Fibroblast of lung (primary cell): ENCODE data around the gene PALLD. TPM values are rescaled to one million over a fixed set of nuclear protein-coding genes. Genes with fewer than 3 reads are reported as not detected.

Experiments used
- DNase-seq, 2 donors: peaks; one replicate each; pipeline versions ENCODE4 v3.0.0 to v3.0.0-alpha.2; 2010; ENCODE audit warnings: low read depth in 2 of 2
- H2AFZ ChIP-seq: 2 replicates; pipeline ENCODE4 v1.5.1; 2012; ENCODE audit warnings: low read length, control low read depth, inconsistent platforms
- H3K27ac ChIP-seq: 2 replicates; pipeline ENCODE4 v1.5.1; 2011; ENCODE audit warnings: low read length, control low read depth; ENCODE audit not compliant: insufficient read depth
- H3K27me3 ChIP-seq: 2 replicates; pipeline ENCODE4 v1.5.1; 2011; ENCODE audit warnings: mild to moderate bottlenecking, low read length; ENCODE audit not compliant: control insufficient read depth, insufficient read depth
- H3K36me3 ChIP-seq: 2 replicates; pipeline ENCODE4 v1.5.1; 2011; ENCODE audit warnings: low read length; ENCODE audit not compliant: control insufficient read depth, insufficient read depth
- H3K4me1 ChIP-seq: 2 replicates; pipeline ENCODE4 v1.5.1; 2011; ENCODE audit warnings: low read length; ENCODE audit not compliant: control insufficient read depth, insufficient read depth; ENCODE audit errors: extremely low read depth
- H3K4me2 ChIP-seq: 2 replicates; pipeline ENCODE4 v1.5.1; 2011; ENCODE audit warnings: low read length, control low read depth; ENCODE audit not compliant: insufficient read depth; ENCODE audit errors: extremely low read depth
- H3K4me3 ChIP-seq, 4 experiments: fragments of 200-600 bp in 1 of 4; sonication (generic) in 1 of 4; replicated peaks in 1 of 4; 2 replicates each; pipeline ENCODE4 v1.5.1; 2011 to 2016; ENCODE audit warnings: low read length in 4 of 4, low read depth in 3 of 4, mild to moderate bottlenecking in 3 of 4, control low read depth in 2 of 4, inconsistent platforms in 1 of 4, mixed read lengths in 1 of 4; ENCODE audit not compliant: insufficient read depth in 1 of 4; ENCODE audit errors: control extremely low read depth in 1 of 4
- H3K79me2 ChIP-seq: 2 replicates; pipeline ENCODE4 v1.5.1; 2012; ENCODE audit warnings: mild to moderate bottlenecking, low read length, inconsistent platforms; ENCODE audit not compliant: control insufficient read depth, insufficient read depth
- H3K9ac ChIP-seq: 2 replicates; pipeline ENCODE4 v1.5.1; 2011; ENCODE audit warnings: mild to moderate bottlenecking, low read length, control low read depth; ENCODE audit not compliant: insufficient read depth
- H3K9me3 ChIP-seq: 2 replicates; pipeline ENCODE4 v1.5.1; 2012; ENCODE audit warnings: low read depth, low read length; ENCODE audit not compliant: control insufficient read depth, insufficient read depth
- H4K20me1 ChIP-seq: 2 replicates; pipeline ENCODE4 v1.5.1; 2011; ENCODE audit warnings: low read length; ENCODE audit not compliant: control insufficient read depth, insufficient read depth; ENCODE audit errors: extremely low read depth
- CTCF ChIP-seq, 2 donors: IDR thresholded peaks in 1 of 2; conservative IDR thresholded peaks in 1 of 2; 1 replicate in 1 of 2; 2 replicates in 1 of 2; pipeline ENCODE4 v1.5.1; 2011 to 2012; ENCODE audit warnings: low read length in 2 of 2, control low read depth in 1 of 2, inconsistent platforms in 1 of 2, low read depth in 1 of 2, mild to moderate bottlenecking in 1 of 2
- EZH2 ChIP-seq: IDR thresholded peaks from 2 replicates; pipeline ENCODE4 v1.5.1; 2012; ENCODE audit warnings: low read length, control low read depth, mild to moderate bottlenecking; ENCODE audit errors: missing control alignments
- polyA plus RNA-seq, 2 donors: library from polyadenylated mRNA; depleted of rRNA in 1 of 2; stranded (reverse) in 1 of 2; unstranded in 1 of 2; fragments of >200 nt; gene quantifications; 2 replicates each; pipeline ENCODE4 v1.2.1, GENCODE V29; 2011 to 2012; ENCODE audit warnings: missing spikeins in 1 of 2
- total RNA-seq: library from RNA; depleted of rRNA; stranded (reverse); fragments of >200 nt; gene quantifications from 2 replicates; pipeline ENCODE4 v1.2.1, GENCODE V29; 2014

PALLD gene
- total and polyA plus RNA-seq, 2 donors (not counting 1 experiment from before 2014, with no cell fraction given), result 200 to 205 TPM

DNA sequence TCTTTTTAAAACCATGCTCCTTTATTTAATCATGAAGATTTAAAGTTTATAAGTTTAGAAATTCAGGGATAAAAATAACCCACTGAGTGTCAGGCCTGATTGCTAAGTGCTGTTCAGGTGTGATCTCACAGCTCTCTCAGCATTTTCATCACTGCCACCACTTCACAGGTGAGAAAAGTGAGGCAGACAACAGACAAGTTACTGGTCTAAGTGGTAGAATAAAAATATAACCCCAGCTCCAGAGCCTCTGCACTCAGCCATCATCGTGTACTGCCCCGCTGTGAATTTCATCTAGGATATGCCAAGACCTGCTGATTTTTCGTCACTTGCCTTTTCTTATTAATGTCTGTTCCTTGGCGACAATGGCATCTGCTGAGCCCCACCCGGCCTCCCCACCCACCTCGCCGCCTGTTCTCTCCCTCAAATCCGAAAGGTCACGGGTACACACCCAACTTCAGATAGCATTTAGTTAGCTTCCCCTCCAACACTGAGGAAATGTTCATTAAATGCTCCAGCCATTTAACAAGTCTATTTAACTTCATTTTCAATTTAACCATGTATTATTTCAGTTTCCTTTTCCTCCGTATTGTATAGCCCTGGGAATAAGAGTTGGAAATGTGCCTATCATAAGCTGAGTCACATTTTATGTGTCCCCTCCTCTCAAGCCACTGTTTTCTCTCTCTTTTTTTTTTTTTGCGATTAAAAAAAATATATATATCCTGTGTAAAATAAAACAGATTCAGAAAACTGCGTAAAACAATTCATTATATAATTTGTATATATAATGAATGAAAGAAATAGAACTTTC is 276.7 kb downstream of the PALLD start:
- Histone ChIP-seq H3K79me2 (no peaks in the 10 kb centered on the region), H3K27ac (no peak overlapping the region), H3K9me3 (no peaks in the 10 kb centered on the region), H3K27me3 (no peaks in the 10 kb centered on the region), H3K4me2 (no peak overlapping the region), H2AFZ (no peak overlapping the region), H3K9ac (no peak overlapping the region), H4K20me1 (no peaks in the 10 kb centered on the region), H3K4me1 (no peaks in the 10 kb centered on the region), H3K4me3 (no peak overlapping the region), H3K36me3 (no peaks in the 10 kb centered on the region)
- TF ChIP-seq CTCF (conservative IDR thresholded peaks at IDR 0.05 in 1 of 2, IDR thresholded peaks at IDR 0.05 in 1 of 2; ENCODE audit: low read depth in 1 of 2, low read length in 2 of 2) (no peak), EZH2 (no peak)
- DNase-seq, result no peak

- Histone ChIP-seq H3K9me3 (no peaks in the 10 kb centered on the region), H3K27me3 (no peaks in the 10 kb centered on the region), H3K4me3 (no peak overlapping the region), H3K4me1 (no peaks in the 10 kb centered on the region), H3K27ac (no peak overlapping the region), H3K36me3 (no peaks in the 10 kb centered on the region), H4K20me1 (no peaks in the 10 kb centered on the region), H3K9ac (no peak overlapping the region), H3K4me2 (no peak overlapping the region), H2AFZ (no peak overlapping the region), H3K79me2 (no peaks in the 10 kb centered on the region)
- no peak for TF ChIP-seq EZH2
- TF ChIP-seq CTCF (conservative IDR thresholded peaks at IDR 0.05 in 1 of 2, IDR thresholded peaks at IDR 0.05 in 1 of 2; ENCODE audit: low read depth in 1 of 2, low read length in 2 of 2), result no peak
- no peak for DNase-seq
These were observed 279.5 kb downstream of the PALLD start for GRCh38 chr4:168776382-168776781.

DNA sequence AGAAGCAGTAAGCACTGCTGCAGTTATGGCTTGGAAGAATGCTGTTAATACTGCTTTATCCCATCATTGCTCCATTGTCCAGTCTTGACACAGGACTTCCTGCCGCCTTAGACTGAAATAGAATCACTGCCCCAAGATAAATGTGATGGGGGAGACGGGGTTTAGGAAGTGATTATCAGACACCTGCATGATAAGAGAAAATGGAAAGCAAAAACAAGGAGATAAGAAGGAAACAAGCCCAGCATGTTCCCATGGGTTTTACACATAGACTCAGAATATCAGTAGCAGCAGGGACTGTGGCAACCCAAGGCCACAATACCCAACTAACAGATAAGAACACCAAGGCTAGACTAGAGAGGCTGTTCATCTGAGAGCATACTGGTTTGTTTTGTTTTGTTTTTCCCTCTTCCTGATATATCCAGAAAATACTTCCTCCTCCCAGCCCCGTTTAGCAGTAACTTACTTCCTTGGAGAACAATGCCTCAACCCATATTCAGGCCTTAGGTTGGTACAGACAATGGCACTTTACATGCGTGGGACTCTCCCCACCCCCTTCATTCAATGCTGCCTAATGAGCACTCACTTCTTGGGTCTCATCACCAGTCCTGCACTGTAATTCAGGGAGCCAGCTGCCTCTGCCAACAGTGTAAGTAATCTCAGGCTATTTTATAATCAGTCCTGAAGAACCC is 280.6 kb downstream of the PALLD start:
- no peaks in the 10 kb centered on the region for H4K20me1 ChIP-seq
- no peak for TF ChIP-seq EZH2
- TF ChIP-seq CTCF (conservative IDR thresholded peaks at IDR 0.05 in 1 of 2, IDR thresholded peaks at IDR 0.05 in 1 of 2; ENCODE audit: low read depth in 1 of 2, low read length in 2 of 2), result no peak
- H2AFZ ChIP-seq, result no peak overlapping the region
- DNase-seq, result no peak
- H3K9me3 ChIP-seq, result no peaks in the 10 kb centered on the region
- no peaks in the 10 kb centered on the region for H3K27me3 ChIP-seq
- H3K36me3 ChIP-seq, result no peaks in the 10 kb centered on the region
- no peak overlapping the region for H3K9ac ChIP-seq
- H3K79me2 ChIP-seq, result no peaks in the 10 kb centered on the region
- no peak overlapping the region for H3K4me2 ChIP-seq
- no peaks in the 10 kb centered on the region for H3K4me1 ChIP-seq
- H3K27ac ChIP-seq, result no peak overlapping the region
- H3K4me3 ChIP-seq, result no peak overlapping the region
